HCT116 (cell line): ENCODE data around the gene AP3B1. TPM values are rescaled to one million over a fixed set of nuclear protein-coding genes. Genes with fewer than 3 reads are reported as not detected.

Source experiments
- ATAC-seq: fragments of 200-7000 bp; cut with Tn5 transposase; 2 replicates; pipeline ENCODE4 v1.9.1; 2020; ENCODE audit warnings: mild to moderate bottlenecking, moderate library complexity
- BruUV-seq: library from RNA; stranded (reverse); fragments of 400-500 nt; replicated peaks from 2 replicates; lab custom pipeline; 2021; lab: Mats Ljungman, UMichigan
- CTCF ChIA-PET: fragments of 300-600 bp; sonication (Branson Sonifier 250); formaldehyde crosslinking; loops from one replicate; lab custom pipeline; 2021; ENCODE audit warnings: antibody characterized with exemption; lab: Charles Lee
- POLR2A ChIA-PET: fragments of 300-600, 350-600 bp; sonication (Branson Sonifier 250); formaldehyde crosslinking; loops from one replicate; lab custom pipeline; 2021; ENCODE audit warnings: antibody characterized with exemption; lab: Charles Lee
- RAD21 ChIA-PET, 2 experiments: fragments of 300-600 bp; sonication (Branson Sonifier 250); formaldehyde crosslinking; loops; one replicate each; lab custom pipeline; 2023; ENCODE audit warnings: low total read pairs in 2 of 2; ENCODE audit not compliant: uncharacterized antibody in 2 of 2, unreplicated experiment in 2 of 2, low non-redundant PET in 1 of 2; lab: Charles Lee
- DNase-seq: peaks from one replicate; pipeline ENCODE4 v3.0.0-alpha.2; 2010; ENCODE audit warnings: low read depth, low spot score
- H2AFZ ChIP-seq: fragments of 200-600 bp; shearing (Covaris generic), sonication (generic); 2 replicates; pipeline ENCODE4 v1.6.1; 2017; ENCODE audit warnings: low read depth, mixed run types, mixed read lengths, antibody characterized with exemption, low read length; ENCODE audit not compliant: poor library complexity, severe bottlenecking
- H3K27ac ChIP-seq: 2 replicates; pipeline ENCODE4 v1.5.1; 2012; ENCODE audit warnings: low read depth, low read length
- H3K27me3 ChIP-seq: fragments of 200-600 bp; sonication (generic); 2 replicates; pipeline ENCODE4 v1.6.1; 2016; ENCODE audit warnings: mixed run types, low read length, mixed read lengths; ENCODE audit not compliant: insufficient read depth
- H3K36me3 ChIP-seq, 2 experiments: fragments of 200-500 bp in 1 of 2; fragments of 200-600 bp in 1 of 2; sonication (Bioruptor generic) in 1 of 2; sonication (generic) in 1 of 2; 2 replicates each; pipeline versions ENCODE4 v1.5.1 to v1.6.1; 2014 to 2016; ENCODE audit warnings: low read length in 2 of 2, inconsistent platforms in 1 of 2, mixed read lengths in 1 of 2, mixed run types in 1 of 2; ENCODE audit not compliant: insufficient read depth in 2 of 2, control insufficient read depth in 1 of 2
- H3K4me1 ChIP-seq, 2 experiments: fragments of 200-600 bp in 1 of 2; sonication (generic) in 1 of 2; 2 replicates each; pipeline versions ENCODE4 v1.5.1 to v1.6.1; 2012 to 2017; ENCODE audit warnings: low read length in 2 of 2, inconsistent platforms in 1 of 2, mild to moderate bottlenecking in 1 of 2, mixed read lengths in 1 of 2, mixed run types in 1 of 2, moderate library complexity in 1 of 2; ENCODE audit not compliant: insufficient read depth in 2 of 2, control insufficient read depth in 1 of 2
- H3K4me2 ChIP-seq: fragments of 200-600 bp; sonication (generic); 2 replicates; pipeline ENCODE4 v1.6.1; 2017; ENCODE audit warnings: mixed run types, low read length, mixed read lengths
- H3K4me3 ChIP-seq, 2 experiments: fragments of 200-600 bp in 1 of 2; sonication (generic) in 1 of 2; replicated peaks in 1 of 2; 2 replicates each; pipeline ENCODE4 v1.5.1; 2011 to 2016; ENCODE audit warnings: low read length in 2 of 2, control low read depth in 1 of 2, low read depth in 1 of 2, mild to moderate bottlenecking in 1 of 2, mixed read lengths in 1 of 2, mixed run types in 1 of 2
- H3K79me2 ChIP-seq: fragments of 200-600 bp; sonication (generic); 2 replicates; pipeline ENCODE4 v1.6.1; 2017; ENCODE audit warnings: mild to moderate bottlenecking, mixed run types, low read length, moderate library complexity, mixed read lengths; ENCODE audit not compliant: insufficient read depth
- H3K9ac ChIP-seq: fragments of 200-600 bp; sonication (generic); 2 replicates; pipeline ENCODE4 v1.6.1; 2016; ENCODE audit warnings: low read length, mixed read lengths
- H3K9me2 ChIP-seq: fragments of 200-600 bp; sonication (generic), shearing (Covaris generic); 2 replicates; pipeline ENCODE4 v1.6.1; 2017; ENCODE audit warnings: mixed run types, mild to moderate bottlenecking, moderate library complexity; ENCODE audit not compliant: insufficient read depth
- H3K9me3 ChIP-seq, 2 experiments: fragments of 200-500 bp in 1 of 2; fragments of 200-600 bp in 1 of 2; sonication (Bioruptor generic) in 1 of 2; sonication (generic) in 1 of 2; 2 replicates each; pipeline ENCODE4 v1.6.1; 2014 to 2017; ENCODE audit warnings: low read length in 2 of 2, mixed read lengths in 2 of 2, inconsistent platforms in 1 of 2, low read depth in 1 of 2, mild to moderate bottlenecking in 1 of 2, mixed run types in 1 of 2, moderate library complexity in 1 of 2; ENCODE audit not compliant: control insufficient read depth in 1 of 2, insufficient read depth in 1 of 2
- H4K20me1 ChIP-seq: fragments of 200-600 bp; sonication (generic), shearing (Covaris generic); 2 replicates; pipeline ENCODE4 v1.6.1; 2017; ENCODE audit warnings: mixed run types, mild to moderate bottlenecking, moderate library complexity; ENCODE audit not compliant: insufficient read depth
- CEBPB ChIP-seq: IDR thresholded peaks from 2 replicates; pipeline ENCODE4 v1.6.1; 2012; ENCODE audit warnings: low read depth
- EGR1 ChIP-seq: IDR thresholded peaks from 2 replicates; pipeline ENCODE4 v1.6.1; 2012; ENCODE audit warnings: low read depth
- ELF1 ChIP-seq: IDR thresholded peaks from 2 replicates; pipeline ENCODE4 v1.6.1; 2012; ENCODE audit warnings: low read depth, borderline replicate concordance
- EZH2 ChIP-seq: fragments of 200-600 bp; sonication (generic); IDR thresholded peaks from 2 replicates; pipeline ENCODE4 v1.6.1; 2017; ENCODE audit warnings: antibody characterized with exemption, mixed run types
- EZH2phosphoT487 ChIP-seq: fragments of 200-600 bp; IDR thresholded peaks from 2 replicates; pipeline ENCODE4 v1.6.1; 2018; ENCODE audit warnings: antibody characterized with exemption, borderline replicate concordance
- MAX ChIP-seq: IDR thresholded peaks from 2 replicates; pipeline ENCODE4 v1.6.1; 2012
- POLR2A ChIP-seq: IDR thresholded peaks from 2 replicates; pipeline ENCODE4 v1.7.0; 2011; ENCODE audit warnings: borderline replicate concordance; ENCODE audit not compliant: insufficient read depth, insufficient read length; ENCODE audit errors: extremely low read depth
- RAD21 ChIP-seq: IDR thresholded peaks from 2 replicates; pipeline ENCODE4 v1.6.1; 2012; ENCODE audit warnings: low read depth, mild to moderate bottlenecking
- REST ChIP-seq: IDR thresholded peaks from 2 replicates; pipeline ENCODE4 v1.6.1; 2012; ENCODE audit warnings: low read depth
- SIN3A ChIP-seq: IDR thresholded peaks from 2 replicates; pipeline ENCODE4 v1.6.1; 2012; ENCODE audit warnings: low read depth
- SP1 ChIP-seq: IDR thresholded peaks from 2 replicates; pipeline ENCODE4 v1.6.1; 2012; ENCODE audit warnings: low read depth
- SRF ChIP-seq: IDR thresholded peaks from 2 replicates; pipeline ENCODE4 v1.6.1; 2012; ENCODE audit warnings: low read depth
- YY1 ChIP-seq: IDR thresholded peaks from 2 replicates; pipeline ENCODE4 v1.6.1; 2011; ENCODE audit warnings: low read length, low read depth, moderate library complexity, mild to moderate bottlenecking; ENCODE audit not compliant: insufficient replicate concordance; ENCODE audit errors: extremely low read depth
- ZFX ChIP-seq: fragments of 450-650 bp; IDR thresholded peaks from 2 replicates; pipeline ENCODE4 v1.6.1; 2017
- ZNF274 ChIP-seq: fragments of 200-500 bp; sonication (Bioruptor generic); IDR thresholded peaks from 2 replicates; pipeline ENCODE4 v1.6.1; 2014; ENCODE audit warnings: mild to moderate bottlenecking, low read depth, low read length, inconsistent platforms
- intact Hi-C: fragments of 100-400 bp; cut with micrococcal nuclease; formaldehyde crosslinking; loops from 2 replicates; pipeline ENCODE4 v1.10.0; 2022
- total RNA-seq: library from RNA; stranded (reverse); gene quantifications from one replicate; pipeline ENCODE4 v1.2.1, GENCODE V29; 2021; ENCODE audit not compliant: unreplicated experiment

Gene AP3B1
- total RNA-seq, 1 experiment from 2014 or later: 54.5 TPM

GRCh38 chr5:78215972-78216371 lies 78.5 kb downstream of the AP3B1 start (continued):
- TF ChIP-seq ZNF274: no peak
- TF ChIP-seq, all 23 proteins: peak for 0

GRCh38 chr5:78215565-78215964 lies 78.9 kb downstream of the AP3B1 start:
- H4K20me1 ChIP-seq: no peaks in the 10 kb centered on the region
- no peak overlapping the region for H3K4me2 ChIP-seq
- no peaks in the 10 kb centered on the region for H3K36me3 ChIP-seq
- BruUV-seq: no TSS peak
- H3K4me1 ChIP-seq: no peaks in the 10 kb centered on the region
- RAD21 ChIA-PET: no interaction called here
- POLR2A ChIA-PET: no interaction called here
- no peak for ATAC-seq
- no peaks in the 10 kb centered on the region for H3K9me3 ChIP-seq
- intact Hi-C loops: no loop called here
- no peak overlapping the region for H2AFZ ChIP-seq
- TF ChIP-seq EZH2phosphoT487 (no peak), EGR1 (no peak)
- no peak overlapping the region for H3K9ac ChIP-seq
- no peak for DNase-seq
- no peak overlapping the region for H3K4me3 ChIP-seq
- H3K79me2 ChIP-seq: no peaks in the 10 kb centered on the region
- H3K27me3 ChIP-seq: no peaks in the 10 kb centered on the region
- no peaks in the 10 kb centered on the region for H3K9me2 ChIP-seq
- H3K27ac ChIP-seq: no peak overlapping the region
- CTCF ChIA-PET: no interaction called here

- H3K79me2 ChIP-seq: no peaks in the 10 kb centered on the region; the same call in 1 of the 2 replicates
- H3K27ac ChIP-seq: no peak overlapping the region
- no peaks in the 10 kb centered on the region for H3K9me3 ChIP-seq
- BruUV-seq: no TSS peak
- no peaks in the 10 kb centered on the region for H3K27me3 ChIP-seq
- ATAC-seq (no peak), DNase-seq (no peak)
- ChIA-PET RAD21 (no interaction called here), CTCF (no interaction called here), POLR2A (no interaction called here)
- intact Hi-C loops: no loop called here
- no peak overlapping the region for H3K9ac ChIP-seq
- H3K36me3 ChIP-seq: no peaks in the 10 kb centered on the region
- no peak overlapping the region for H2AFZ ChIP-seq
- H3K9me2 ChIP-seq: no peaks in the 10 kb centered on the region
- no peaks in the 10 kb centered on the region for H3K4me1 ChIP-seq
- no peaks in the 10 kb centered on the region for H4K20me1 ChIP-seq
- H3K4me3 ChIP-seq: no peak overlapping the region
- H3K4me2 ChIP-seq: no peak overlapping the region
- TF ChIP-seq EZH2 (no peak), SRF (no peak), EZH2phosphoT487 (no peak), ELF1 (no peak), REST (no peak), ZFX (no peak), MAX (no peak), POLR2A (no peak), RAD21 (no peak), SP1 (no peak), CEBPB (no peak), SIN3A (no peak), YY1 (no peak), EGR1 (no peak)
Observed at GRCh38 chr5:78213799-78214198, 80.7 kb downstream of the AP3B1 start.
